H9 (cell line): ENCODE measurements around the gene GCNT2. TPM values are rescaled to one million over a fixed set of nuclear protein-coding genes. Genes with fewer than 3 reads are reported as not detected.

Experiments
- DNase-seq: peaks from one replicate; pipeline ENCODE4 v3.0.0-alpha.2; 2017
- H2AFZ ChIP-seq: one replicate; pipeline ENCODE4 v1.6.1; 2013; ENCODE audit warnings: mild to moderate bottlenecking, low read length, control low read depth, moderate library complexity
- H2AK5ac ChIP-seq: 2 replicates; pipeline ENCODE4 v1.6.1; 2013; ENCODE audit warnings: low read length, control low read depth, mixed read lengths; ENCODE audit not compliant: insufficient read length
- H2BK120ac ChIP-seq: one replicate; pipeline ENCODE4 v1.6.1; 2013; ENCODE audit warnings: low read depth, mild to moderate bottlenecking, low read length, control low read depth, inconsistent platforms; ENCODE audit not compliant: poor library complexity, severe bottlenecking
- H2BK12ac ChIP-seq: 2 replicates; pipeline ENCODE4 v1.6.1; 2013; ENCODE audit warnings: low read length, control low read depth, mixed read lengths, low read depth; ENCODE audit not compliant: insufficient read length
- H2BK15ac ChIP-seq: 2 replicates; pipeline ENCODE4 v1.6.1; 2013; ENCODE audit warnings: low read depth, low read length, control low read depth
- H2BK20ac ChIP-seq: one replicate; pipeline ENCODE4 v1.6.1; 2013; ENCODE audit warnings: low read depth, mild to moderate bottlenecking, low read length, control low read depth, inconsistent platforms; ENCODE audit not compliant: poor library complexity, severe bottlenecking
- H2BK5ac ChIP-seq: 2 replicates; pipeline ENCODE4 v1.6.1; 2013; ENCODE audit warnings: low read length, control low read depth, mixed read lengths; ENCODE audit not compliant: insufficient read length
- H3K14ac ChIP-seq: 2 replicates; pipeline ENCODE4 v1.6.1; 2013; ENCODE audit warnings: low read length, control low read depth; ENCODE audit not compliant: insufficient read depth
- H3K18ac ChIP-seq: 2 replicates; pipeline ENCODE4 v1.6.1; 2013; ENCODE audit warnings: low read depth, mild to moderate bottlenecking, mixed read lengths, low read length, control low read depth; ENCODE audit not compliant: insufficient read length
- H3K23ac ChIP-seq: 2 replicates; pipeline ENCODE4 v1.6.1; 2013; ENCODE audit warnings: low read length, control low read depth, mixed read lengths, low read depth; ENCODE audit not compliant: insufficient read length
- H3K23me2 ChIP-seq: 2 replicates; pipeline ENCODE4 v1.6.1; 2013; ENCODE audit warnings: low read depth, mild to moderate bottlenecking, mixed read lengths, low read length, control low read depth; ENCODE audit not compliant: insufficient read length, poor library complexity, severe bottlenecking
- H3K27ac ChIP-seq: 2 replicates; pipeline ENCODE4 v1.5.1; 2013; ENCODE audit warnings: low read length, control low read depth, mixed read lengths, low read depth; ENCODE audit not compliant: insufficient read length
- H3K27me3 ChIP-seq: 2 replicates; pipeline ENCODE4 v1.6.1; 2013; ENCODE audit warnings: low read length, control low read depth, inconsistent platforms; ENCODE audit not compliant: insufficient read depth
- H3K4ac ChIP-seq: 2 replicates; pipeline ENCODE4 v1.6.1; 2013; ENCODE audit warnings: low read depth, mild to moderate bottlenecking, control low read depth, inconsistent platforms, low read length, moderate library complexity
- H3K4me1 ChIP-seq: 2 replicates; pipeline ENCODE4 v1.6.1; 2013; ENCODE audit warnings: low read length, control low read depth, inconsistent platforms; ENCODE audit not compliant: insufficient read depth
- H3K4me2 ChIP-seq: 2 replicates; pipeline ENCODE4 v1.6.1; 2013; ENCODE audit warnings: low read length, control low read depth, mixed read lengths; ENCODE audit not compliant: insufficient read length, insufficient read depth
- H3K56ac ChIP-seq: 2 replicates; pipeline ENCODE4 v1.6.1; 2013; ENCODE audit warnings: low read depth, mild to moderate bottlenecking, mixed read lengths, low read length, control low read depth; ENCODE audit not compliant: insufficient read length
- H3K79me1 ChIP-seq: 2 replicates; pipeline ENCODE4 v1.6.1; 2013; ENCODE audit warnings: low read depth, mild to moderate bottlenecking, moderate library complexity, low read length, control low read depth, inconsistent platforms; ENCODE audit not compliant: insufficient read depth, poor library complexity, severe bottlenecking
- H3K79me2 ChIP-seq: 2 replicates; pipeline ENCODE4 v1.6.1; 2013; ENCODE audit warnings: low read length, control low read depth, inconsistent platforms; ENCODE audit not compliant: insufficient read depth
- H3K9ac ChIP-seq: 2 replicates; pipeline ENCODE4 v1.6.1; 2013; ENCODE audit warnings: low read length, control low read depth, mixed read lengths; ENCODE audit not compliant: insufficient read length; ENCODE audit errors: extremely low read depth
- H3K9me3 ChIP-seq: one replicate; pipeline ENCODE4 v1.6.1; 2013; ENCODE audit warnings: low read depth, low read length, inconsistent platforms; ENCODE audit not compliant: control insufficient read depth
- H3T11ph ChIP-seq: one replicate; pipeline ENCODE4 v1.6.1; 2013; ENCODE audit warnings: mild to moderate bottlenecking, low read length, control low read depth, inconsistent platforms
- H4K20me1 ChIP-seq: one replicate; pipeline ENCODE4 v1.6.1; 2013; ENCODE audit not compliant: control insufficient read depth, insufficient read length, insufficient read depth
- H4K5ac ChIP-seq: 2 replicates; pipeline ENCODE4 v1.6.1; 2013; ENCODE audit warnings: low read depth, mild to moderate bottlenecking, mixed read lengths, low read length, control low read depth; ENCODE audit not compliant: insufficient read length
- H4K8ac ChIP-seq: replicated peaks from 2 replicates; pipeline ENCODE4 v1.6.1; 2013; ENCODE audit warnings: low read length, control low read depth, mixed read lengths, low read depth; ENCODE audit not compliant: insufficient read length
- H4K91ac ChIP-seq: 2 replicates; pipeline ENCODE4 v1.6.1; 2013; ENCODE audit warnings: low read depth, mild to moderate bottlenecking, moderate library complexity, mixed read lengths, low read length, control low read depth; ENCODE audit not compliant: insufficient read length
- H3K27ac Mint-ChIP-seq, 3 experiments: 2 replicates in 2 of 3; 3 replicates in 1 of 3; pipeline ENCODE4 v1.8.0; 2020 to 2021; ENCODE audit warnings: mixed read lengths in 3 of 3, mild to moderate bottlenecking in 1 of 3, moderate library complexity in 1 of 3
- H3K27me3 Mint-ChIP-seq: 2 replicates; pipeline ENCODE4 v1.8.0; 2021; ENCODE audit warnings: low read depth, mild to moderate bottlenecking, moderate library complexity, mixed read lengths
- H3K36me3 Mint-ChIP-seq, 3 experiments: 2 replicates in 2 of 3; 3 replicates in 1 of 3; pipeline ENCODE4 v1.8.0; 2020 to 2021; ENCODE audit warnings: low read depth in 3 of 3, mixed read lengths in 3 of 3; ENCODE audit not compliant: insufficient read depth in 1 of 3
- H3K4me1 Mint-ChIP-seq, 2 experiments: 2 replicates each; pipeline ENCODE4 v1.8.0; 2020; ENCODE audit warnings: mixed read lengths in 2 of 2
- H3K4me3 Mint-ChIP-seq, 2 experiments: 2 replicates in 1 of 2; 3 replicates in 1 of 2; pipeline ENCODE4 v1.8.0; 2020 to 2021; ENCODE audit warnings: mild to moderate bottlenecking in 2 of 2, mixed read lengths in 2 of 2, moderate library complexity in 1 of 2
- H3K9me3 Mint-ChIP-seq, 2 experiments: 2 replicates in 1 of 2; 3 replicates in 1 of 2; pipeline ENCODE4 v1.8.0; 2020; ENCODE audit warnings: mild to moderate bottlenecking in 2 of 2, mixed read lengths in 2 of 2, moderate library complexity in 1 of 2
- CTCF ChIP-seq: fragments of 200-600 bp; sonication (generic); conservative IDR thresholded peaks from 3 replicates; pipeline ENCODE4 v1.8.0; 2021; ENCODE audit warnings: antibody characterized with exemption, mild to moderate bottlenecking
- WGBS: extraction: QIAGEN DNeasy Blood & Tissue Kit; methylation state at CpG from one replicate; pipeline ENCODE4 v1.1.7; 2013; ENCODE audit warnings: missing lambda C conversion rate, low lambda C conversion rate, mixed read lengths; ENCODE audit not compliant: insufficient read length; ENCODE audit errors: extremely low coverage; 5-methylcytosine and 5-hydroxymethylcytosine counted together
- total RNA-seq: library from RNA; stranded (reverse); gene quantifications from 2 replicates; pipeline ENCODE4 v1.2.1, GENCODE V29; 2021

The GCNT2 gene
- total RNA-seq, 1 experiment from 2014 or later: 41.7 TPM

GRCh38 chr6:10586302-10586701 is 65.2 kb downstream of the GCNT2 start:
- Histone ChIP-seq H2AFZ (no peak overlapping the region), H3K4me2 (peak overlapping the region; percentile 96), H4K5ac (no peak overlapping the region), H3K14ac (no peak overlapping the region), H3K56ac (no peak overlapping the region), H4K91ac (no peak overlapping the region), H3K79me2 (peaks cover 37% of the 10 kb centered on the region; the same call in 1 of the 2 replicates), H2BK20ac (no peak overlapping the region), H4K8ac (no peak overlapping the region), H4K20me1 (peaks cover 2% of the 10 kb centered on the region), H3K23ac (no peak overlapping the region), H3K79me1 (no peaks in the 10 kb centered on the region), H2AK5ac (no peak overlapping the region), H3K4me1 (peaks cover 43% of the 10 kb centered on the region; the same call in 1 of the 2 replicates), H2BK5ac (no peak overlapping the region), H2BK120ac (peak overlapping the region; percentile 53), H3K4ac (no peak overlapping the region), H3K27me3 (no peaks in the 10 kb centered on the region), H2BK12ac (no peak overlapping the region), H3K27ac (peak overlapping the region; percentile 11), H3T11ph (no peak overlapping the region), H3K9me3 (no peaks in the 10 kb centered on the region), H3K23me2 (peaks cover 12% of the 10 kb centered on the region), H2BK15ac (no peak overlapping the region), H3K18ac (no peak overlapping the region), H3K9ac (peak overlapping the region; percentile 50)
- H3K9me3 Mint-ChIP-seq: no peaks in the 10 kb centered on the region; a peak in 2 of 5 replicates
- peak overlapping the region in 1 of 2 experiments; percentile 88; a peak in 3 of 5 replicates for H3K4me3 Mint-ChIP-seq
- H3K4me1 Mint-ChIP-seq: peaks cover 50 to 55% of the 10 kb centered on the region in 2 experiments
- H3K27me3 Mint-ChIP-seq: no peaks in the 10 kb centered on the region
- no CpG with 5 or more reads among the region's 5 CpGs for WGBS
- no peak for TF ChIP-seq CTCF
- no peak for DNase-seq
- peak overlapping the region; percentile 88 to 99 (median 99) for H3K27ac Mint-ChIP-seq
- peaks cover 3 to 8% (median 6%) of the 10 kb centered on the region in 3 experiments; a peak in 6 of 7 replicates for H3K36me3 Mint-ChIP-seq
